HG03060 (cell line): Measurements from ENCODE around the gene CHRFAM7A.
"Not testable (repeated sequence)": the region's sequence is repeated elsewhere in the genome, so short reads cannot be mapped to it uniquely, and the experiment has no call there.

Source experiments
- ATAC-seq: cut with Tn5 transposase; IDR thresholded peaks from one replicate; pipeline ENCODE4 v1.9.1; 2021; ENCODE audit warnings: low read depth, moderate number of reproducible peaks; ENCODE audit not compliant: unreplicated experiment

The CHRFAM7A gene

GRCh38 chr15:30392766-30393663 is at the start of gene CHRFAM7A:
Gene CHRFAM7A (minus strand): TSS chr15:30393540. CDS start chr15:30383351, 10,189 bp downstream.
- not testable (repeated sequence) for ATAC-seq

- not testable (repeated sequence) for ATAC-seq
Measured at GRCh38 chr15:30438348-30438747, 45.0 kb upstream of the CHRFAM7A start.

- not testable (repeated sequence) for ATAC-seq
Measured at GRCh38 chr15:30435878-30436277, 42.5 kb upstream of the CHRFAM7A start.

GRCh38 chr15:30420723-30421122 is 27.4 kb upstream of the CHRFAM7A start:
- not testable (repeated sequence) for ATAC-seq

GRCh38 chr15:30414160-30414559 is 20.8 kb upstream of the CHRFAM7A start, which contains the start of gene GOLGA8R:
Gene GOLGA8R (minus strand): TSS chr15:30414260. CDS start chr15:30414162, 98 bp downstream.
- not testable (repeated sequence) for ATAC-seq

GRCh38 chr15:30407636-30408035 is 14.3 kb upstream of the CHRFAM7A start:
- ATAC-seq, result not testable (repeated sequence)

GRCh38 chr15:30398988-30399387 is 5.6 kb upstream of the CHRFAM7A start:
- ATAC-seq, result not testable (repeated sequence)

GRCh38 chr15:30393664-30393991 is 288 bp upstream of the CHRFAM7A start:
- ATAC-seq, result not testable (repeated sequence)

- not testable (repeated sequence) for ATAC-seq
Measured at GRCh38 chr15:30386318-30386887, 6.9 kb downstream of the CHRFAM7A start.

GRCh38 chr15:30377082-30377413 is 16.3 kb downstream of the CHRFAM7A start:
- ATAC-seq, result not testable (repeated sequence)

- ATAC-seq, result not testable (repeated sequence)
Measured at GRCh38 chr15:30376375-30377081, 16.8 kb downstream of the CHRFAM7A start.

- ATAC-seq, result not testable (repeated sequence)
Measured at GRCh38 chr15:30375872-30376271, 17.5 kb downstream of the CHRFAM7A start.

GRCh38 chr15:30374862-30375261 is 18.5 kb downstream of the CHRFAM7A start:
- ATAC-seq, result not testable (repeated sequence)

- ATAC-seq, result not testable (repeated sequence)
Measured at GRCh38 chr15:30368271-30368670, 25.1 kb downstream of the CHRFAM7A start.

GRCh38 chr15:30367246-30367645 is 26.1 kb downstream of the CHRFAM7A start:
- not testable (repeated sequence) for ATAC-seq

- ATAC-seq, result not testable (repeated sequence)
Measured at GRCh38 chr15:30361404-30361803, 31.9 kb downstream of the CHRFAM7A start.

- ATAC-seq, result not testable (repeated sequence)
Measured at GRCh38 chr15:30360990-30361389, 32.4 kb downstream of the CHRFAM7A start.

GRCh38 chr15:30355043-30355442 is 38.3 kb downstream of the CHRFAM7A start:
- ATAC-seq, result not testable (repeated sequence)

GRCh38 chr15:30349803-30350202 is 43.5 kb downstream of the CHRFAM7A start:
- ATAC-seq, result not testable (repeated sequence)

GRCh38 chr15:30336584-30336983 is 56.8 kb downstream of the CHRFAM7A start:
- not testable (repeated sequence) for ATAC-seq

GRCh38 chr15:30334152-30334551 is 59.2 kb downstream of the CHRFAM7A start:
- ATAC-seq, result peak; percentile 69
